Stimulated activated CD8-positive, alpha-beta memory T cell treated with anti-CD3 and anti-CD28 coated beads, Interleukin-4, amount 100 ng/mL, for 4 hours (primary cell): ENCODE measurements around the gene RNU6-9.

ENCODE experiments used
- DNase-seq, 2 donors: peaks; one replicate each; pipeline ENCODE4 v3.0.0-alpha.2; 2020; ENCODE audit warnings: low read depth in 2 of 2, low spot score in 1 of 2

Gene RNU6-9

DNA sequence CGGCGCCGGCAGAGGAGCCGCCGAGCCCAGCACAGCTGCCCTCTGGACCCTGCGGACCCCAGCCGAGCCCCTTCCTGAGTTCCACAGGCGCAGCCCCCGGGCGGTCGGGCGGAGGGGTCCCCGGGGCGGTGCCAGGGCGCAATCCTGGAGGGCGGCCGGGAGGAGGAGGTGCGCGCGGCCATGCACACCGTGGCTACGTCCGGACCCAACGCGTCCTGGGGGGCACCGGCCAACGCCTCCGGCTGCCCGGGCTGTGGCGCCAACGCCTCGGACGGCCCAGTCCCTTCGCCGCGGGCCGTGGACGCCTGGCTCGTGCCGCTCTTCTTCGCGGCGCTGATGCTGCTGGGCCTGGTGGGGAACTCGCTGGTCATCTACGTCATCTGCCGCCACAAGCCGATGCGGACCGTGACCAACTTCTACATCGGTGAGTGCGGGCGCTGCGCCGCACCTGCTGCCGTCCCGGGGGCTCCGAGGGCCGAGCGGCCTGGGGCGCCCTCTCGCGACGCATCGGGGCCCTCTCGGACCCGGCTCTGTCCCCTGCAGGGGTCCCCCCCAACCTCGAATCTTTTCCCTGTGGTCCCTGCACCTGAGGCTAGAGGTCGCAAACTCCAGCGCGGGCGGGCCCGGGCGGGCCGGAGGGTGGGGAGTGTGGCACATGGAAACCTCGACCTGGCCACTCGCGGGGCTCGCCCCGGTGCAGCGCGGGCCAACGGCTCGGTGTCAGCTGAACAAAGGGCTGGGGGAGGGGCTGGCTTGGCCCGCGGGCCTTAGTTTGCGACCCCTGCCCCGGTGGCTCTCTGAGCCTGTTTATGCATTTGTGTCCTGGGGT lies 24.3 kb downstream of the RNU6-9 start, which contains the start of gene KISS1R:
Gene KISS1R, plus strand, starts transcription at position 11 of the 829 bp plus-strand sequence. Its CDS starts 170 bp downstream, at position 181.
- no peak for DNase-seq

DNA sequence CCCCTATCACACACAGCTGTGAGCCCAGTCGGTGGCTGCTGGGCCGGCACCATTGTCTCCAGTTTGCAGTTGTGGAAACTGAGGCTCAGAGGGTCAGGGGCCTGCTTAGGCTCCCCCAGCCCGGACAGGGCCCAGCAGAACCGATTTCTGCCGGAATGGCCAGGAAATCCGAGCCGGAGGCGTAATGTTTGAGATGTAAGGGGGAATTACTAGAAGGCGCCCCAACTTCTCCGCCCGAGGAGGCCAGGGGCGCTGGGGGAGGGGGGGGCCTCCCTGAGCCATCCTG lies 24.8 kb downstream of the RNU6-9 start:
- DNase-seq, result no peak

DNA sequence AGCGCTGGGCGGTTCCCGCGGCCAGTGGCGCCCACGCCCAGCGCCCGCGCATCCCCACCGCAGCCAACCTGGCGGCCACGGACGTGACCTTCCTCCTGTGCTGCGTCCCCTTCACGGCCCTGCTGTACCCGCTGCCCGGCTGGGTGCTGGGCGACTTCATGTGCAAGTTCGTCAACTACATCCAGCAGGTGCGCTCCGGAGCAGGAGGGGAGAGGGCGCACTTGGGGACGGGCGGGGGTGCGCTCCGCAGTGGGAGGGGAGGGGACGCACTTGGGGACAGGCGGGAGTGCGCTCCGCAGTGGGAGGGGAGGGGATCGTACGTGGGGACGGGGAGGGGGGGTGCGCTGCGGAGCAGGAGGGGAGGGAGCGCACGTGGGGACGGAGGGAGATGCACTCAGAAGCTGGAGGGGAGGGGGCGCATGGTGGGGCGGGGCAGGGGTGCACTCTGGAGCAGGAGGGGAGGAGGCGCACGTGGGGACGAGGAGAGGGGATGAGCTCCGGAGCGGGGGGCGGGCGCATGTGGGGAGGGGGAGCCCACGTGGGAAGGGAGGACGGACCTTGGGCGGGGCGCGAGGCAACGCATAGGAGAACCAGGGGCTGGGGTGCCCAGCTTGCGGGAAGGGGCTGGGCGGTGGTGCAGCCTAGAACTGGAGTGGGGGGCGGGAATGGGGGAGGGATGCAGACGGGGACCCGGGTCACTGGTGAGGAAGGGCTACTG lies 25.4 kb downstream of the RNU6-9 start:
- DNase-seq, result no peak

DNA sequence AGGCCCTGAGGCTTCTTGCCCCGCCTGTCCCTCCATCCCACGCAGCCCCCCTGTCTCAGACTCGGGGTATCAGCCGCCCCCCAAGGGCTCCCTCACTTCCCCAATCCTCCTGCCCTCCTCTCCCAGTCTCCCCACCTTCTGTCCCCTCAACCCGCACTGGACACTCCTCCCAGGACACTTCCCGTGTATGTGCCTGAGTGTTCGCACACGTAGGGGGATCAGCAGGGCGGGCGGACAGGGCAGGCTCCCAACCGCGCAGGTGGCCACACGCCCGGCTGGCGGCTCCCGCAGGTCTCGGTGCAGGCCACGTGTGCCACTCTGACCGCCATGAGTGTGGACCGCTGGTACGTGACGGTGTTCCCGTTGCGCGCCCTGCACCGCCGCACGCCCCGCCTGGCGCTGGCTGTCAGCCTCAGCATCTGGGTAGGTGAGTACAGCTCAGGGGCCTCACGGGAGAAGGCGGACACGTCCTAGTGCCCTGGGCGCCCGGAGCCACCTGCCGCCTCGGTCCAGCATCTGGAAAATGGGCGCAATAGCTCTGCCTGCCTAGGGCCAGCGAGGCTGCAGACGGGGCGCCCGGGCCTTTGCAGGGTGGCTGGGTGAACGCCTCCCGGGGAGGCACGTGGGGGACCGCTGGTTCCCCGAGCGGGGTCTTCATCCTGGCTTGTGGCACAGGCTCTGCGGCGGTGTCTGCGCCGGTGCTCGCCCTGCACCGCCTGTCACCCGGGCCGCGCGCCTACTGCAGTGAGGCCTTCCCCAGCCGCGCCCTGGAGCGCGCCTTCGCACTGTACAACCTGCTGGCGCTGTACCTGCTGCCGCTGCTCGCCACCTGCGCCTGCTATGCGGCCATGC lies 26.1 kb downstream of the RNU6-9 start:
- DNase-seq, result no peak

DNA sequence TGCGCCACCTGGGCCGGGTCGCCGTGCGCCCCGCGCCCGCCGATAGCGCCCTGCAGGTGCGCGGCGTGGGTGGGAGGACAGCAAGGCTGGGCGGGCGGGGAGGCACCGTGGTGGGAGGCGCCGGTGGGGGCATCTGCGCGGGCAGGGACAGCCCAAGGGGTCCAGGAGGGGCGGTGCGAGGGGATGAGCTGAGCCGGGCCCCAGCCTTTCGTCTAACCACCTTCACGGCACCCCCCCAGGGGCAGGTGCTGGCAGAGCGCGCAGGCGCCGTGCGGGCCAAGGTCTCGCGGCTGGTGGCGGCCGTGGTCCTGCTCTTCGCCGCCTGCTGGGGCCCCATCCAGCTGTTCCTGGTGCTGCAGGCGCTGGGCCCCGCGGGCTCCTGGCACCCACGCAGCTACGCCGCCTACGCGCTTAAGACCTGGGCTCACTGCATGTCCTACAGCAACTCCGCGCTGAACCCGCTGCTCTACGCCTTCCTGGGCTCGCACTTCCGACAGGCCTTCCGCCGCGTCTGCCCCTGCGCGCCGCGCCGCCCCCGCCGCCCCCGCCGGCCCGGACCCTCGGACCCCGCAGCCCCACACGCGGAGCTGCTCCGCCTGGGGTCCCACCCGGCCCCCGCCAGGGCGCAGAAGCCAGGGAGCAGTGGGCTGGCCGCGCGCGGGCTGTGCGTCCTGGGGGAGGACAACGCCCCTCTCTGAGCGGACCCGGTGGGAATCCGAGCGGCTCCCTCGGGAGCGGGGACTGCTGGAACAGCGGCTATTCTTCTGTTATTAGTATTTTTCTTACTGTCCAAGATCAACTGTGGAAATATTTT lies 27.0 kb downstream of the RNU6-9 start:
- DNase-seq, result no peak

DNA sequence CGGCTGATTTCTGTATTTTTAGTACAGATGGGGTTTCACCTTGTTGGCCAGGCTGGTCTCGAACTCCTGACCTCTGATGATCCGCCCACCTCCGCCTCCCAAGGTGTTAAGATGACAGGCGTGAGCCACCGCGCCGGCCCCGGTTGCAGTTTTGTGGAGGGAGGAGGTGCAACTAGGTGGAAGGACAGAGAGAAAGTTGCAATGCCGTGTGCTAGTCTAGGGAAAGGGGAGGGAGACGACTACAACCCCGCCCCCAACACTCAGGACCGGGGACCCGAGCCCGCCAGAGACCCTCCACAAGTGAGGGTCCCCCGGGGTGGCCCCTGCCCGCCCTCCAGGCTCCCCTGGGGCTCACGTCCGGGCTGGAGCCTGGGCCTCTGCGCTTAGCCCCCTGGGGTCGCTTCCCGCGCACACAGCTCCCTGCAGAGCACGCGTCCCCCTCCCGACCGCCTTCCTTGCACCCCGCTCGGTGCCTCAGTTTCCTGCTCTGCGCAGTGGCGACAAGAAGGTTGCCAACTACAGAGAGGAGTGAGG lies 31.3 kb downstream of the RNU6-9 start:
- no peak for DNase-seq

DNA sequence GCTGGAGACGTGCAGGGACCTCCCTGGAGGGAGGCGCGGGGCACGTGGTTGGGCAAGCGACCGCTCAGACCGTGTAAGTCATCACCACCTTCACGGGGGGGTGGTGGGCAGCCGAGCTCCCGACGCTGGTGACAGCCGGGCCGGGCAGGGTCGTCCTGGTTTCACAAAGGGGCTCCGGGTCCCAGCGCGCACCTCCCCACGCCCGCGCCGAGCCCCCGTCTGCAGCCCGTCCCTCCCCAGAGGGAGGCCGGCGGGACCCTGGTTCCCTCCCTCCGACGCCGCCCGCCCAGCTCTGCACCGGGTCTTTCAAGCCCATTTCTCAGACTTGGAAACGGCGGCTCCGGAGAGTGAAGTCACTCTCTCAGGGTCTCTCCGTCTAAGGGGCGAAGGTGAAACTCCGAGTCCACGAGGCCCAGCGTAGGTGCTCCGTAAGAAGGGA lies 31.8 kb downstream of the RNU6-9 start:
- no peak for DNase-seq

DNA sequence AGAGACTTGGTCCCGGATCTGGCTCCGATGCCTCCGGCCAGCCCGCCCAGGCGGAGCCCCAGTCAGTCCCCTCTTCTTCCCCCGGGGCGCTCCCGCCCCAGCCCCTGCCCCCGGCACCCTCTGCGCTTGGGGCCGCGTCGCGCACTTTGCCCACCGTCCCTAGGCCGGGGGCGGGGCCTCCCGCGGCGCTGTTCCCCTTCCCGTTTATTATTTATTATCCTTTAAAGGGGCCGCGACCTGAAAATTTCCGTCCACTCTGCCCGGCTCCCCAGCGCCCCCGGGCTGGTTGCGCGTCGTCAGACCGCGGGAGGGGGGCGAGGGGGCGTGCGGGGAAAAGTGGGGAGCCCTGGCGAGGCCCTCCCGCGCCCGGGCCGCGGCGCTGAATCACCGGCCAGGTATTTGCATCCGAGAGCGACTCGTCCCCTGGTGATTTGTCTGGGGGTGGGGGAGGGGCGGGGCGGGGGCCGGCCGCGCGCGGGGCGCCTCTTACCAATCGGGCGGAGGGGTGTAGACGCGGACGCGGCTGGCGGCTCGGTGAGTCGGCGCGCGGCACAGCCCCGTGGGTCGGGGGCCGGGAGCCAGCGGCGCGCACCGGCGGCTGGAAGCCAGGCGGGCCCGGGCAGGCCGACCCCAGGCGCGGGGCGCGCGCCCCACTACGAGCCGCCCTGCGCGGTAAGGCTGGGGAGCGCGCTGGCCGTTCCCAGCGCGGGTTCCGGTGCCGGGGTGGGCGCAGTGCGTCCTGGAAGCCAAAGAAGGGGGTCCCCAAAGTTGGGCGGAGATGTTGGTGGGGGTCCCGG lies 32.4 kb downstream of the RNU6-9 start, which contains the start of gene ARID3A:
Gene ARID3A, plus strand, starts transcription at position 510 of the 797 bp plus-strand sequence. CDS start 3,494 bp downstream, outside the sequence.
- DNase-seq, result peak; percentile 45 to 60

DNA sequence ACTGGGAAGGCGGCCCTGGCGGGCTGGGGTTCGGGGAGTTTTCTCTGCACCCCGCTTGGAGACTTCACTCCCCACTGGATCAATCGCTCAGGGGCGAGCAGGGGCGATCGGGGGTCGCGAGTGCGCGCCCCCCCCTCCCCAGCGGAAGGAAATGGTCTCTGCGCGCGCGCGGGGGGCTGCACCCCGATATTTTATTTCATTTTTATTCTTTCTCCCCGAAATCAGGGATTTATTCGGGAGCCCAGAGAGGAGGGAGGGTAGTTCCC lies 33.0 kb downstream of the RNU6-9 start:
- no peak for DNase-seq

DNA sequence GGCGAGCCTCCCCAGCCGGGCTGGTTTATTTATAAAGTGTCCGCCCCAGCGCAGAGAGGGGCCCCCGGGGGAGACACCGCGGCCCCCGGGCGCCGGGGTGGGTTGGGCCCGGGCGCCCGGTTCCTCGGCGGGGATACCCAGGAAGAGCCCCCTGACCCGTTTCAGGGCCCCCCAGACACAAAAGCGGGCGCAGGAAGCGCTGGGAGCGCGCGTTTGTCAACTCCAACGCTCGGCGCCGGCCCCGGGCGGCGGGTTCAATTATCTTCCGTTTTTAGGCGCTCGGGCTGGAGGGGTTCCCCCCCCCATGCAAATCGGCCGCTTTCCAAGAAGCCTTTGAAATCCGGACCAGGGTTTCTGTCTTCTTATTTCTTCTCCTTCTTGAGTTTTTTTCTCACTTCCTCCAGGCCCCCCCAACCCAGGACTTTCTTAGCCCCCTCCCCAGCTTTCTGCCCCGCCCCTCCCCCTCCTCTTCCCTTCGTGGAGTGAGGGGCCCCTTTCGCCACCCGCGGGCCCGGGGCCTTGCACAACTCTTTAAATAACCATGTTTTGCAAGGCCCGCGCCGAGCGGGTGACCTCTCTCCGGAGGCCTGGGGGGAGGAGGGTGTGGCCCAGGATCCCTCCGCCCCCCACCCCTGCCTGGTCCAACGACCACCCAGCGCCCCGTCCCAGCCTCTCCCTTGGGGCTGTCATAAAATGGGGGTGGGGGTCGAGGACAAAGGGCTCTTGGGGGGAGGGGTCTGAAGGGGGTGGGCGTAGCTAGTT lies 33.5 kb downstream of the RNU6-9 start:
- no peak for DNase-seq

DNA sequence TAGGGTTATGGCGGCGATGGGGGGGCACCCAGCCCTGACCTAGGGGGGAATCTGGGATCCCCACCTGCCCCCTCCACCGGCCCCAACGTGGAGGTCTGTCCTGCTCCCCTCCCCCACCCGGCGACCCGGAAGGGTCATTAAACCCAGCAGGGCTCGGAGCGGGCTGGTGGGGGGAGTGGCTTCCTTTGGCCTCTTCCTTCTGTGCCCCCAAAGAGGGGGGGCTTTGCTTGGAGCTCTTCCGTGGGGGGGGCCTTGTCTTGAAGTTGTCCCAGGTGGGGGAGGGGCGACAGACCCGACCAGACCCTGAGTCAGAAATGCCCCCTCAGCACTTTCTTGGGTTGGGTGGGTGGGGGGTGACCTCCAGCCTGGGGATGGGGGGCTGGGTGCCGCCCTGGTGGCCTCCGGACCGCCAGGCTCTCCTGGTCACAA lies 34.1 kb downstream of the RNU6-9 start:
- DNase-seq, result no peak

DNA sequence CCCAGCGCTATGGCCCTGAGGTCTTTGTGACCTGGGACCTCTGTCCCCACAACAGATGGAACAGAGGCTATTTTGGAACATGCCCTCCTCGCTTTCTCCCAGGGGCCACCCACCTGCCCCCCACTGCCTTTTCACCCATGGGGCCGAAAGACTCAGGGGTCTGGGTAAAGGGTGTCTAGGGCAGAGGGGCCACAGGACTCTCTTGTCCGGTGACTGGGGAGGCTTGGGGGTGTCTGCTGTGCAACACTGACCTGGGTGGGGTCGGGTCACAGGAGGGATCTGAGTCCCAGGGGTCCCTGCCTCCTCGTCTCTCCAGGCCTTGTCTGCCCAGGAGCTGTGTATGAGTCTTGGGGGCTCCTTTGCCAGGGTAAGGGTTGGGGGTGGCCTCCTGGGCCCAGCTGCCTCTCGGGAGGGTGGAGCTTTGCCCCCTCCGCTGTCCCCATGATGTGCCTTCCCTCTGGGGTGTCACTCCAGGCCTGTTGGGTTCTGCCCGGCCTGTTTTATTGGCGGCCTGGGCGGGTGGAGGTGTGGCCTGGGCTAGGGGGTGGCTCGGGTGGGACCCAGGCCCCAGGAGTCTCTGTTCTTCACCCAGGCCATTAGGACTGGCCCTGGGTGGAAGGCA lies 34.6 kb downstream of the RNU6-9 start:
- DNase-seq, result no peak

DNA sequence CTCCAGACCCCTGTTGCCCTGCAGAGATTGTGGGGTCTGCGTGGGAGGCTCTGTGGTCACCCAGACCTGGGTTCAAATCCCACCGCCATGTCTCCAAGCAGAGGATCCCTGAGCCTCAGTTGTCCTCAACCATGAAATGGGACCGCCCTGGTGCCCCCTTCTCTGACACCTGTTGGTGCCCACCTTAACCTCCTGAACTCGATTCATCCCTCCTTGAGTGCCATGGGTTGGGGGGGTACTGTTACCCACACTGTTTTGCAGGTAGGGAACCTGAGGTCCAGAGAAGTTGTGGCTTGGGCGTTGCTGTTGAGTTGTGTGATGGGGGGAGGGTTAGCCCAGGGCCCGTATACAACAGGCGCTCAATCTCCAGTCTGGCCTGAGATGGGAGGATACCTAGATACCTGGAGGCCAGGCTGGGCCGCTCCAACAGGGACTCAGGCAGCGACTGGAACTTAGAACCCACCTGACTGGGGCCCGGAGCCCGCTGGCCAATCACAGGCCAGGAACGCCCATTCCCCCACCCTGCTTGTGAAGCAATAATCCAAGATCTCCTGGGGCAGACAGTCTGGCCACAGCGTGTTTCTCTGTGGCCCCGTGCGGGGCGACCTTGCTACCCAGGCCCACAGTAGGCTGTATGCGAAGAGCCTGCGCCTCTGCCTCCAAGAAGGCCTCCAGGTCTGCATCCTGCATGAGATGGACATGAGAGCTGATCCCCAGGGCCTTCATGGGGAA lies 35.4 kb downstream of the RNU6-9 start:
- DNase-seq, result no peak

DNA sequence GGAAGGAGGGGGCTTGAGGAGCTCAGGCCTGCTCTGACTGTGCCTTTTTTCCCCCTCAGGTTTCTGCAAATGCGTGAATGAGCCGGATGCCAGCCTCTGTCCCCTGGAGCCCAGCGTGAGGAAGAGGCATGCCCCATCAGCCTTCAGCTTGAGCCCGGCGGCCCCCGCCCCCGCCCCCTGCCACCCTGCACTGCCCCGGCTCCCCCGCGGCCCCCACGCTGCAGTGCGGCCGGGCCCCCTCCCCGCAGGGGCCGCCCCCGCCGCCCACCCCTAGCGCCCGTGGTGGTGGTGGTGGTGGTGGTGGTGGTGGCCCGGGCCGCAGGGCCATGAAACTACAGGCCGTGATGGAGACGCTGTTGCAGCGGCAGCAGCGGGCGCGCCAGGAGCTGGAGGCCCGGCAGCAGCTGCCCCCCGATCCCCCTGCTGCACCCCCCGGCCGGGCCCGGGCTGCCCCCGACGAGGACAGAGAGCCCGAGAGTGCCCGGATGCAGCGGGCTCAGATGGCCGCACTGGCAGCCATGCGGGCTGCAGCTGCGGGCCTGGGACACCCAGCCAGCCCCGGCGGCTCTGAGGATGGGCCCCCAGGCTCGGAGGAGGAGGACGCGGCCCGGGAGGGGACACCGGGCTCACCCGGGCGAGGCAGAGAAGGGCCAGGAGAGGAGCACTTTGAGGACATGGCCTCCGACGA lies 36.1 kb downstream of the RNU6-9 start:
- DNase-seq, result no peak

DNA sequence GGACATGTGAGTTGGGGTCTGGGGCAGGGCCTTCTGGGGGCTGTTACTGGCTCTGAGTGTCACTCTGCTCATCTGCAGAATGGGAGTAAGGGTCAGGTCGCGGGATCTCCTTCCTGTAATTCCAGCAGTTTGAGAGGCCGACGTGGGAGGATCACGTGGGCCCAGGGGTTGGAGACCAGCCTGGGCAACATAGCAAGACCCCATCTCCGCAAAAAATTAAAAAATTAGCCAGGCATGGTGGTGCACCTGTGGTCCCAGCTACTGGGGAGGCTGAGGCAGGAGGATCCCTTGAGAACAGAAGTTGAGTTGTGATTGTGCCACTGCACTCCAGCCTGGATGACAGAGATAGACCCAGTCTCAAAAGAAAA lies 36.6 kb downstream of the RNU6-9 start:
- no peak for DNase-seq

DNA sequence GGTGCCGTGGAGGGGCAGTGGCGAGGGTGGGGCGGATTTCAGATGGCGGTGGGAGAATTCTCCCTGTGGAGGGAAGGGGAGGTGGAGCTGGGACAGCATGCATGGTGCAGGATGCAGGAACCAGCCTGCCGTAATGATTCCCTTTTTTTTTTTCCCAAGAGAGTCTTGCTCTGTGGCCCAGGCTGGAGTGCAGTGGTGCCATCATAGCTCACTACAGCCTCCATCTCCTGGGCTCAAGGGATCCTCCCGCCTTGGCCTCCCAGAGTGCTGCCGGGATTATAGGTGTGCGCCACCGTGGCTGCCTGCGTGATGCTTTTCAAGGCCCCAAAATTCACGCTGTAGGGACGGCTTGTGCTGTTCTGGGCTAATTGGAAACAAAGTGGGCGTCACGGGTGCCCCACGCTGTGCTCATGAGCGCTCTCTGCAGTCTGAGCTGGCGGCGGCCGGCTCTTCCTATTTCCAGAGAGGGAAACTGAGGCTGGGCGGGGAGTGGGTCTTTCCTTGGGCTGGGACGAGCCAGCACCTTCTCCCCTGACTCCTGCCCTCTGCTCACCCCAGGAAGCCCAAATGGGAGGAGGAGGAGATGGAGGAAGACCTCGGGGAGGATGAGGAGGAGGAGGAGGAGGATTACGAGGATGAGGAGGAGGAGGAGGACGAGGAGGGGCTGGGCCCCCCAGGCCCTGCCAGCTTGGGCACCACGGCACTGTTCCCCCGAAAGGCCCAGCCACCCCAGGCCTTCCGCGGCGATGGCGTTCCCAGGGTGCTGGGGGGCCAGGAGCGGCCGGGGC lies 38.8 kb downstream of the RNU6-9 start:
- DNase-seq, result no peak
